Fibroblast of peridontal ligament (primary cell): ENCODE data around the gene CCDC85C.

Experiments used
- DNase-seq: peaks from one replicate; pipeline ENCODE4 v3.0.0-alpha.2; 2010; ENCODE audit errors: extremely low read depth

The CCDC85C gene

DNA sequence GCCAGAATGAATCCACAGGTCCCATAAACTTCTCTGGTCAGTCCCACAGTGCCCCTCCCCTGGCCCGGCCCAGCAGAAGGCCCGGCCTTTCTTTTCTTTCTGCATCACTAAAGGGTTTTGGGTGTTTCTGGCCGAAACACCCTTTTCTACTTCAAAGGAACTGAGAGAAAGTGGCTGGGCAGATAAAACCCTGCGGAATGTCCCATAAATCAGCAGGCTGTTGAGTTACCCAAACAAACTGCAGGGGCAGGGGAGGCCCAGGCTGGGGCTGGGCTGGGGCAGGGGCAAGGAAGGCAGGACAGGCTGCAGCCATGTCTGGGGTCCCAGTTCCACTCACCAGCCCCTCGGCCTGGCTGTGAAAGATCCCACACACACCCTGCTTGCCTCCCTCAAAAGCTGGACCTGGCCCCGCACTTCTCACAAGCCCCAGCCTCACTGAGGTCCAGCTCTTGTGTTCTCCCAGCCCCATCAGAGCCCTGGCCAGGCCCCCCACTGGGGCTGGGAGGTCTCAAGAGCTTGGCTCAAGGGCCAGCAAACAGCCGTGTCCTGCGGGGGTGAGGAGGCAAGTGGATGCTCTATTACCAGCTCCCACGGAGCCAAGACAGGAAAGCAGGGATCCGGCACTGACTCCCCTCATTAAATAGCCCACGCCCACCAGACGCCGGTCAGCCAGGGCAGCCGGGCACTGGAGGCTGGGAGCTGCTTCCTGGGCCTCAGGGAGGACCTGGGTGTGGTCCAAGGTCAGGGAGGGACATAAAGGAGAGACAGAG is 80.9 kb downstream of the CCDC85C start:
- DNase-seq = no peak

DNA sequence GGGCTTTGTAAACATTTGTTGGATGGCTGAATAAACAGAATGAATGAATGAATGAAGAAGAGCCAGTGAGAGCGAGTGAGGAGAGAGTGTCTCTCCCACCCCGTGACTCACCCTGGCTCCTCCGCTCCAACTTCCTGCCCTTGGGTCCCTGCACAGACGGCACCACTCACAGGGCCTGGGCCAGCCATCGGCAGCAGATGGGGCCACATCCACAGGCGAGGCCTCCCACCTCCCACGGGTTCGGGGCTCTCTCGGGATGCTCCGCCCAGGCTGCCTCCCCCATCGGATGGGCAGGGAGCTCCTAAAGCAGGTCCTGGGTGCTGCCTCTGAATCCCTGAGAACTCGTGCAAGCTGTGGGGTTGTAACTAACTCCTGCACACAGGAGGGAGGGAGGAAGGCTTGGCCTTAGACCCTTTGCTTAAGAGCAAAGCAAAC is 81.5 kb downstream of the CCDC85C start:
- no peak for DNase-seq

DNA sequence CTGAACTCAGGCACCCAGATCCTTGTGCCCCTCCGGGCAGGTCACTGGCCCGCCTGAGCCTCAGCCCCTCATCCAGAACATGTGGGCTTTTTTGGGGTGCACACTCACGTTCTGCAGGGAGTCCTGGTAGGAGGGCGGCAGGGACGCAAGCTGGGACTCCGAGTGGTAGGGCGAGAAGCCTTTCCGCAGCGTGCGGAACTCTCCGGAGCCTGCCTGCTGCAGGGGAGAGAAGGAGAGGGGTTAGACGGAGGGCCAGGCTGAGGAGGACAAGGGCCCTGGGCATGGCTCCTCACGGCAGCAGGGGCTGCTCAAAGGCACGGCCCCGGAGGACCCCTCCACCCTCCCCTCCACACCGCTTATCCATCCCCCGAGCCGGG is 82.0 kb downstream of the CCDC85C start:
- no peak for DNase-seq

DNA sequence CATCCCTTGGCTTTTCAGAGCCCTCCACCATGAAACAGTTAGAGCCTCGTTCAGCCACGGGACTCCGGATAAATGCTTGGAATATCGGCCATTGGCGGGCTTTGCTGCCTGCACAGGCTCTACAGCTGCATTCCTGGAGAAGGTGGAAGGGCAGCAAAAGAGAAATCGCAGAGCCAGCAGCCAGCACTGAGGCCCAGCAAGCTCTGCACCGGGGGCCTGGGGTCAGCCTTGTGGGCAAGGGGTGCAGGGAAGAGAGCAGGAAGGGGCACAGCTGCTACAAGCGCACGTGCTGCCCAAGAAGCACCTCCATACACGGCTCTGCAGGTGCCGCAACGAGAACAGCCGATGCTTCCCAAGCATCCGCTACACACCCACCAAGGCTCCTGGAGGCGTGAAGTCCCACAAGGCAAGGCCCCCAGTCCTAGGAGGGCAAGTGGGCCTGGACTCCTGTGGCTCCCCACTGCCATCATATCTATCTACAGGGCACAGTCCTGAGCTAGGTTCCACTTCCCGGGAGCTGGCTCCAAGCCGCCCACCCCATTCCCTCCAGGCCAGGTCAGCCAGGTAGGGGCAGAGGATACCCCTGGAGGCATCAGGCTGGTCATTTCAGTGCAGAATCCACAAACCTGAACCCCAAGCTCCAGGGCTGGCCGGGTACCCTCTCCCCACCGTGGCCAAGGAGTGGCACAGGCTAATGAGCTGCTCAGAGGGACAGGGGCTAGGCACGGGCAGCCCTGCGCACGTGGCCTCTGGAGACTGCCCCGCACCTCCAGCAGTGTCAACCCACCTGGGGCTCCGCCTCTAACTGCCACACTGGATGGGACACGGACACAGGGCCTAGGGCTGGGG is 82.6 kb downstream of the CCDC85C start:
- DNase-seq = no peak

DNA sequence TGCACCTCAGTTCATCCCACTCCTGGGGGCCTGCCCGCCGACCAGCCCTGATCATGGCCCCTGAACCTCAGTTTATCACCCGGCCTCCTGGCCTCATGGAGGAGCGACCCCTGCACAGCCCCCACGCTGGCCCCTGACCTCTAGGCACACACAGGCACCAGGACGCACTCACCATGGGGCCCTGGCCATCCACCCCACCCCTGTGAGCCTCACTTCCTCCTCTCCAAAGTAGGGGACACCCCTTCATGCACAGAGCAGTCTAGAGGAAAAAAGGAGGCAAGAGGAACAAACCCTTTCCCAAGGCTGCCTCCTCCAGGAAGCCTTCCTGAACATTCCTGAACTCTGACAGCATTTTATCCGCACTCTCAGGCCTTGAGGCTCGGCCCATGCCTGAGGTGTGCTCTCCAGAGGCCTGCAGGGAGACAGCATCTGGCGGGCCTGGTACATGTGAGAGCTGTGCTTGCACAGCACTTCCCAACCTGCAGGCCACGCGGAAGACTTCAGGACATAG is 83.4 kb downstream of the CCDC85C start:
- DNase-seq = no peak

DNA sequence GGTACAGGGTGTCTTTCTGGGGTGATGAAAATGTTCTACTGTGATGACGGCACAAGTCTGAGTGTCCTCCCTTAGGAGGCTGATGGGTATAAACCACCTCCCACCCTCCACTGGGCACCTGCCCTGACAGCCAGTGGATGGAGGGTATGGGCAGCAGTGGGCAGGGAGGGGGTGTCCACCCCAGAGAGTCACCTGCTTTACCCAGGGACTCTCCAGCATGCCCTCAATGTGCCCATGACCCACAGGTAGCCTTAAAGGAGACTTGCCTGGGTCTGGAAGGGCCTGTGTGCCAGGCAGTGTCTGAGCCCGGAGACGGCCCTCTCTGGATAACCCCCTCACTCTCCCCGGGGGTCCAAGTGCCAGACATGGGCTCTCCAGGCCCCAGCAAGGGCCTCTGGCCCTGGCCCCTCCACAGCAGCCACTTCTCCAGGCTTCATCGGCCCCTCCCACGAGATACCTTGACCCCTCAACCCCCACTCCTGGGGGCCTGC is 84.0 kb downstream of the CCDC85C start:
- DNase-seq = no peak

DNA sequence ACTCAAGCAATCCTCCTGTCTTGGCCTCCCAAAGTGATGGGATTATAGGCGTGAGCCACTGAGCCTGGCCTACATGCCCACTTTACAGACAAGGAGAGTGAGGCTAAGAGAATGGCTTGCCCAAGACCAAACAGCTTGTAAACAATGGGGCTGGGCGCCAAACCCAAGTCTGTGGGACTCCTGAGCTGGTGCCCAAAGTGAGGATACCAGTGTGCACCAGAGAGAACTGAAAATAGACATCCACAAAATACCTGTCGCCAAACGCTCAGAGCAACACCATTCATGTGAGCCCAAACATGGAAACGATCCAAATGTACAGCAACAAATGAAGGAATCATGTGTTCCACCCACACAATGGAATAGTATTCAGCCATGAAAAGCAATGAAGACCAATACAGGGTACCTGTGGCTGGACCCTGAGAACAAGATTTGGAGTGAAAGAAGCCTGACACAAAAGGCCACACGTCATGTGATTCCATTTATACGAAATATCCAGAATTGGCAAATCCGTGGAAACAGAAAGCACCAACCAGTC is 84.6 kb downstream of the CCDC85C start:
- no peak for DNase-seq

DNA sequence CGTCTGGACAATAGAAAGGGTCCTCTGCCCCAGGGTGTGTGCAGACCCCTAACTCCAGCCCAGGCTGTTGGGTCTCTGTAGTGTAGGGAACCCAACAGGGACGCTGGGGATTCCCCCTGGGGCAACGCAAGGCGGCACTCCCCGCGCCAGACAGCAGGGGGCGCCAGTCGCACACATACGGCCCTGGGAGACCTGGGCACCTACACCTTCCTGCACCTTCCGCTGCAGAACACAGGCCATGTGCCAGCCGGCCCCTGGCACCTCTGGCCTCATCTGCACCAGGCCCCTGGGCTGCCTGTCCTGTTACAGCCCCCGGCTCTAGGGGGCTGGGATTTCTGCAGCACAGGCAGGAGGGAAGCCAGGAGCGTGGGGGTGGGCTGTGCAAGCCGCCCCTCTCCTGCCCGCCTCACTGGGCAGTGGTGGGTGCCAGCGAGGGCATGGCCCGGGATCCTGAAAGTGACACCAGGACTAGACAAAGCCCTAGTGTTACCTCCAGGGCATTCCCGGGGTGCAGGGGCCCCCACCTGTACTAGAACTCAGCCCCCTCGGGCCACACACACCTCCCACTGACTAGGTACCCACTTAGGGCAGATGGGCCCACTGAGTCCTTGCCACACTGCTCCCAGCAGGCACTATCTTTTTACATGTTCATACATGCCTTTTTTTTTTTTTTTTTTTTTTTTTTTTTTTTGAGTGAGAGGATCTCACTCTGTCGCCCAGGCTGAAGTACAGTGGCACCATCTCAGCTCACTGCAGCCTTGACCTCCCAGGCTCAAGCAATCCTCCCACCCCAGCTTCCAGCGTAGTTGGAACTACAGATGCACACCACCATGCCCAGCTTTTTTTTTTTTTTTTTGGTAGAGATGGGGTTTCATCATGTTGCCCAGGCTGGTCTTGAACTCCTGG is 85.3 kb downstream of the CCDC85C start:
- DNase-seq = peak; percentile 21

DNA sequence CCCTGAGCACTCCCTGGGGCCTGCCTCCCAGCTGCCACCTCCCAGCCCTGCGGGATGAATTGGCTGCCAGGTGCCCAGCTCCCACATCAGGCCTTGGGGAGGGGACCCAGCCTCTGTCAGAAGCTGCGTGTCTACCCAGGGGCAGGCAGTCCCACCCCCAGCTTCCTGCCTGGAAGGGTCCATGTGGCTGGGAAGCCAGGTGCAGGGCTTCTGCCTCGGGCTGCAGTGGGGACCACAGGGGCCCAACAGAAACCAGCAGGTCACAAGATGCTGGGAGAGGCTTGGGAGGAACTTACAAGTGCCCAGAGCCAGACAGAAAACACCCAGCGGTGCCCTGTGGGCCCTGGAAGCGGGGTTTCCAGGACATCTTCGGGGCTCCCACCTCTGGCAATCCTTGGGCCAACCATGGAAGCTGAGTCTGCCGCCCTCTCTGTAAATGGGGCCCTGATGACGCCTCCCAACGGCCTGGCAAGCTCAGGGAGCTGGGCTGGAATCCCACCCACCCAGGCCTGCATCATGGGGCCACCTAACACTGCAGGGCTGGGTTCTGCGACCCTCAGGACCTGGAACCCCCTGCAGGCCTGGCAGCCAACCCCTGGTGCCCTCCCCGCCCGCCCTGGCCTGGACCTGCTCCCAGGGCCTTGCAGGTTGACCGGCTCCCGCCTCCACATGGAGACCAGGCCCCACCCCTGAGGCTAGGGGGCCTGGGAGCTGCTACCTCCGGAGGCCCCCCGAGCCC is 86.2 kb downstream of the CCDC85C start:
- DNase-seq = no peak

DNA sequence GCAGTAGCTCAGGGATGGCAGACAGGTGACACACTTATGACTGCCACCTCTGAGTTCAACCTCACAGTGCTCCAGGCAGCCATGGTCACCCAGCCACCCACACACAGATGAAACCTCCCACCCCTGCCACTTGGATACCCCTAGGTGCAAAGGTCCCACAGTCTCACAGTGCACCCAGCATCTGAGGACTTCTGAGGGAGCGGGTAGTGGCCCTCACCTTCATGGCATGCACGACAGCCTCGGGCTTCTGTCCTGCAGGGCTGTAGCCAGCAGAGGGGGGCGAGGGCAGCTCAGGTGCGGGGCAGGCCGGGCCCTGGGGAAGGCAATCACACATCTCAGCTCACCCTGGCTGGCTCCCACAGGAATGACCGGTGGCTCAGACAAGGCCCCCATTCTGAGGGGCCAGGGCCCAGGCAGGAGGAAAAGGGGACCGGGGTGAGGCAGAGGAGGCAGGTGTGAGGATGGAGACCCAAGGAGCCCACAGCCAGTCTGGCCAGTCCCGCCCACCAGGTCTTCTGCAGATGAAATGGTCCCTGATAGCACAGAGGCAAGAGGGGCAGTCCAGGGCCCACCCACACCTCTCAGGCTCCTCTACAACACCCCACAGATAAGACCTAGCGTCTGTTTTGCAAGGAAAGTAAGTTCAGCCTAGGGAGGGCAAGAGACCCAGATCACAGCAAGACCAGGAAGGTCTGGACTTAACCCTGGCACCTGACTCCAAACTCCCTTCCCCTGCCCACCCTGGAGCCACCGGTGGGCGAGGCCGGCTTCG is 87.0 kb downstream of the CCDC85C start:
- no peak for DNase-seq

DNA sequence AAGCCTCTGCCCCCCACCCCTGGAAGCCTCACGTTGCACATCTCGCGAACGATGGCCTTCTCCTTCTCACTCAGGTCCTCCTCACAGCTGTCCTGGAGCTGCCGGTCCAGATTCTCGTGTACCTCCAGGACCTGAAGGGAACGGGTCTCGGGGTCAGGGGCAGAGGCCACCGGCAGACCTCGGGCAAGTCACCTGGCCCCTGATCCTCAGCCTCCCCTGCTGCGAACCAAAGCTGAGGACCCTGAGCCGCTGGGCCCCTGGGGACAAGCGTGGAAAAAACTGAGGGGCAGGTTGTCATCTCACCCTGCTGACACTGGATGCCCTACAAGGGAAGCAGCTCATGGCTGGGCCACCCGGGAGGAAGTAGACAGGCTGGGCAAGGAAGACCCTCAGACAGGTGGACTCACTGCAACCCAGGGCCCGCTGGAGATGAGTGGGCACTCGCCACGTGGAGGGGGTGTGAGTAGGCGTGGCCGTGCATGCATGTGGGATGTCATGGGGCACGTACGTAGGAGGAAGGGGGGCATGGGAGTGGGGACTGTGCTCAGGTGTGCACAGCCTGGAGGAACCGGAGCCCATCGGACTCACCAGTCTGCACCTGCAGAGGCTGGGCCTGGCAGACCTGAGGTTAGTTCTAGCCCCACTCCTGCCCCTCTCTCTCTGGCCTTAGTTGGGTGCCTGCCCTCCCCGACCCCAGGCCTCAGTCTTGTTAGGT is 87.7 kb downstream of the CCDC85C start:
- no peak for DNase-seq

DNA sequence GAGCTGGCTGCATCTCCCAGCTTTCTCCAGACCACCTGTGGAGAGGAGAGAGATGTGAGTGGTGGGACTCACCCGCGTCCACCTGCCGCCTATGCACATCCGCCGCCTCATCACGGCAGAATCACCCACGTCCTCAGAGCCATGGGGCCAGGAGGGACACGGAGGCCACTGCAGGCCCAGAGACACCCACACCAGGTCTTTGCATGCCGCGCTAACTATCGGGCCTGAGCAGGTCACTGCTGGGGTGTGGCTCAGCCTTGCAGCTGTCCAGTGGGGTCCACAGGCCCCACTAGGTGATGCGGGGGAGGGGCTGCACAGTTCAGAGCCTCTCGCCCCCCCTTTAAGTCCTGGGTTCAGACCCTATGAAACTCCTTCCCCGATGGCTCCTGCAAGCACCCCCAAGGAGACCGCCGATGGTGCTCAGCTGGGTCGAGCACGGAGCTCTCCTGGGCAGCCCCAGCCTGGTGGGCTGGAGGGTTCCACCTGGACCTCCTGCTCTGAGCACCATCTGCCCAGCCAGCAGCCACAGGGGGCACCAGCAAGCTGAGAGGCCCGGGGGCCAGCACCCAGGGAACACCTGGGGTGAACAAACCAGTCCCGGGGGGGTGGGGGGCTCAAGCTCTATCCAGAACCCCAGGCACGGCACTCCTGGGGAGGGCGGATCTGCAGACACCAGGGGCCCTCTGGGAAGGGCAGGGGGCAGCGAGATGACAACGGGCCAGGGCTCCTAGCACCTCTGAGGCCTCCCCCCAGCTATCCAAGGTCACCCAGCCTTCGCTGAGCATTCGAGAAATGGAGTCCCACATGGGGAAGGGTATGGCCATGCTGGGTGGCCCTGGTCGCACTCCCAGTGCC is 88.5 kb downstream of the CCDC85C start:
- no peak for DNase-seq

DNA sequence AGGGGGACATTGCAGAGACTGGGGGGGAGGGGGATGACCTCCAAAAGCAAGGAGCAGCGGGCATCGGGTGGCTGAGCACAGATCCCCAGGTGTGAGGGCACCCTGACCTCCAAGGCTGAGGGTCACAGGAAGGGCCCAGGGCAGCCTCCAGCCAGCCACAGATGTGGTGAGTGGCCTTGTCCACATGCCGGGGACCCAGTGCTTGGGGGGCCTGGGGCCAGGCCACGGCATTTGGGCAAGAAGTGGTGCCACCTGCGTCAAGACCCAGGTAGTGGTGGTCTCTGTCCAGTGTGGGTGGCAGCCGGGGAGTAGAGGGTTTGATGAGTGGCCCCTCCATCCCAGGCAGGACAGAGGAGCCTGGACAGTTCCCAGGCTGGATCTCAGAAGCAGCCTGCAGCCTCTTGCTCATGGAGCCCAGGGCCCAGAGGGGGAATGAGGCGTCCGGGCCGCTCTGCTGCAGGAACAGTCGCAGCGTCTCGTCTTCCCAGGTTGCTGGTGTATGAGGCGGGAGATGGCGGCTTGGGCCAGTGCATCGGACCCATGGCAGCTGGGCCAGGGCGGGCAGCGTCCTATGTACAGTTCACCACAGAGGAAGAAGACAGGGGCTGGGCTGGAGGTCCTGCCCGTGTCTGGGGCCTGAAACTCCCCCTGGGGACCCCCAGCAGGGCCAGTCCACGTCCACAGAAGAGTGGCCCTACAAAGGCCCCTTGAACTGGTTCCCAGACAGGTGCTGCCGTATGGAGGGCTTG is 89.3 kb downstream of the CCDC85C start:
- no peak for DNase-seq

DNA sequence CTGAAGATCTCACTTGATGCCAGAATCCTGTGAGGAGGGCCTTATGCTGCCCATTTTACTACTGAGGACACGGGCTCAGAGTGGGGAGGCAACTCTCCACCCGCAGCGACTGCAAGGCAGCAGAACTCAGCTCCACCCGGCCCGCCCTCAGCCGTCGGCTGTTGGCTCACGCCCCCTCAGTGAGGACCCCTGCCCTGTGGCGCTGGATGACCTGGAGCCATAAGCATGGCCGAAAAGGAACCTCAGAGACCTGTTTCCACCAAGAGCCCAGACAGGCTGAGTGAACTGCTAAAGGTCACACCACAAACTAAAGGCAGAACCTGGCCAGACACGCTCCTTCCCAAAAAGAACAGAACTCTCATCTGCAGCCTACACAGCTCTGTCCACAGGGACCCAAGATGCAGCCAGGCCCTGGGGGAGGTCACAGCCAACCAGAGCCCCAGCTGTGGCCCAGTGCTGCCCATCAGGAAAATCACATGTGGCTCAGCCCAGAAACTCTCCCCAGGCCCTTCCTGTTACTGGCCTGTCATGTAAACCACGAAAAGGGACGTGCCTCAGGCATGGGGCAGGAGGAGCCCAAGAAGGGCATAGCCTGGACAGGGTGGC is 90.0 kb downstream of the CCDC85C start:
- no peak for DNase-seq

DNA sequence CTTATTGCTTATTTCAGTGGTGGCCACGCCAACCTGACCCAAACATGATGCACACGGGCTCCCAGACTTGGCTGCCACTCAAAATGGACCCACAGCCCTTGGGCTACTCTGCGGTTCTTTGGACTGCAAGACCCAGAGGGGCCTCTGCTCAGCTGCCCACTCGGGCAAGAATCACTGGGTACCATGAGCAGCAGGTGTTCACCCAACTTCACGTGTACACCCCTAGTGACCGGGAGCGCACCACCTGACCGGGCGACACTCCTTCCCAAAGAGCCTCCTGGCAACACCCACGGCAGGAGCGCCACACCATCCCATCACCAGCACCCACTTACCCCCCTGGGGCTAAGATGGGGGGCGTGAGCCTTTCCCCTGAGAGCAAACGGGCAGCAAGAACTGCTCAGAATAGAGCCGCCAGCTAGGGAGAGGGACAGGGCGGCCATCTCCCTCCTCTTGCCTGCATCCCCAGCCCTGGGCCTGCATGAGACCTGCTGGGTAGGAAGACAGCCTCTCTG is 90.8 kb downstream of the CCDC85C start:
- no peak for DNase-seq

DNA sequence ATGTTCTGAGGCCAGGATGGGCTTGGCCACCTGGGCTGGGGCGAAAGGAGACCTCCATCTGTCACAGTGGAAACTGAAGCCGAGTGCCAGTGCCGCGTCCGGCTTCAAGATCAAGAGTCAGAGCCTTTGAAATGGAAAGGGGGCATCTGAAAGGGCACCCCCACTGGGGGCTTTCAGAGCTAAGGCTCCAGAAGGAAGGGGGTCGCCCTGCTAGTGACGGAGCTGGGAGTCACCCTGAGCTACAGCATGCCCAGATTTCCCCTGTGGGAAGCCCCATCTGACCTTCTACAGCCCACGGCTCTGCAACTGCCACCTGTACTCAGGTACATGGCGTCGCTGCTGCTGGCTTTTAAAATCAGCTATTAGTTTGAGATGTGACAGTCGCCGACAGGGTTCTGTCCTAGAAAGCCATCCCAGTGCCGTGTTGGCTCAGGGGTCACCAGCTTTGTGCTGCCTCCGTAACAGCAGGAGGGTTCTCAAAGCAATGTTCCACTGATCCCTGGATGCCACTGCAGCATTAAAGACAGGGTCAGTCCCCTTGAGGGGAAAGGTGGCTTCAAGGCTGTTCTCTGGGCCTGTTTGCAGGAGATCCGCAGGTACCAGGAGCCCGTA is 91.3 kb downstream of the CCDC85C start:
- DNase-seq = no peak

DNA sequence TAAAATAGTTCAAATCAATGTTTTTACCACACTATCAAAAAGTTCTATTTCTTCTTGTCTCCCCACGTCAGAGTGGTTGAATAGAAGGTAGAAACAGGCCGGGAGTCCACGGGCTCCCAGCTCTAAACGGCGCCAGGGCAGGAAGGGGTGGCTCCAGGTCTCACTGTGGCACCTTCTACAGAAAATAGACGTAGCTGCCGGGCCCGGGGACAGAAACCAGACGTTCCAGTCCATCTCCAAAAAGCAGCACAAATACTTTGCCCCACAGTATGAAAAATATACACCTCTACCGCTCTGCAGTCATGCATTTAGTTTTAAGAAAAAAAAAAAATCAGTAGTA is 91.9 kb downstream of the CCDC85C start:
- no peak for DNase-seq
